Kidney capillary endothelial cell (primary cell): ENCODE results near the gene LTC4S.
"Not testable (repeated sequence)": the region's sequence is repeated elsewhere in the genome, so short reads cannot be mapped to it uniquely, and the experiment has no call there.

ENCODE experiments used
- DNase-seq: peaks from one replicate; pipeline ENCODE4 v3.0.0-alpha.2; 2018; ENCODE audit warnings: low spot score

The LTC4S gene, protein sequence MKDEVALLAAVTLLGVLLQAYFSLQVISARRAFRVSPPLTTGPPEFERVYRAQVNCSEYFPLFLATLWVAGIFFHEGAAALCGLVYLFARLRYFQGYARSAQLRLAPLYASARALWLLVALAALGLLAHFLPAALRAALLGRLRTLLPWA

DNA sequence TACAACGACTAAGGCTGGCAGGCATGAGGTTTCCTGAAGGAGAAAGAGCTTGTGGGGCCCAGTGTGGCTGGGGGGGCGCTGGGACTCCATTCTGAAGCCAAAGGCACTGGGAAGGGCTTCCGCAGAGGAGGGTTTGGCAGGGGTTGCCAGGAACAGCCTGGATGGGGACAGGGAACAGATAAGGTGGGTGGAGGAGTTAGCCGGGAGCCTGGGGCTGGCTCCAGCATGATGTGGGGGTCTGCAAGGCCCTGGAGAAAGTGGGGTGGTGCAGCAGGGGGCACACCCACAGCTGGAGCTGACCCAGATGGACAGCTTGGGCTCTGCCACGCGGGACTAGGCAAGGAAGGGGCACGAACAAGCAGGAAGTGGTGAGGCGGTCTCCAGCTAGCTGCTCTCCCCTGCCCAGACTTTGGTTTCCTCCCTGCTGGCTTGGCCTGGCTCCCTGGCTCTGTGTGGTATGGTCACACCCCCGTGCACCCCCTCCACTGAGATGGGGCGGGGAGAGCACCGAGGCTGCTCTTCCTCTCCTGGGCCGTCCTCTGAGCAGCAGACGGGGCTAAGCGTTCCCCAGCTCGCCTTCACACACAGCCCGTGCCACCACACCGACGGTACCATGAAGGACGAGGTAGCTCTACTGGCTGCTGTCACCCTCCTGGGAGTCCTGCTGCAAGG, at the start of gene LTC4S:
TSS of gene LTC4S (plus strand) at position 519 of the 672 bp plus-strand sequence. CDS start at position 614, 95 bp downstream.
- DNase-seq, result no peak

DNA sequence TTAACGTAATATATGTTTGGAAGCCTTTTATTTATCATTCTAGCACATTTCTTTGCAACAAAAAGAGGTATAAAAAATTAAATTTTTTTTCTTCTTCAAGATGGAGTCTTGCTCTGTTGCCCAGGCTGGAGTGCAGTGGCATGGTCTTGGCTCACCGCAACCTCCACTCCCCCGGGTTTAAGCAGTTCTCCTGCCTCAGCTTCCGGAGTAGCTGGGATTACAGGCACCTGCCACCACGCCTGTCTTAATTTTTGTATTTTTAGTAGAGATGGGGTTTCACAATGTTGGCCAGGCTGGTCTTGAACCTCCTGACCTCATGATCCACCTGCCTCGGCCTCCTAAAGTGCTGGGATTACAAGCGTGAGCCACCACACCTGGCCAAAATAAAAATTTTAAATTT, 49.7 kb upstream of the LTC4S start:
- not testable (repeated sequence) for DNase-seq

DNA sequence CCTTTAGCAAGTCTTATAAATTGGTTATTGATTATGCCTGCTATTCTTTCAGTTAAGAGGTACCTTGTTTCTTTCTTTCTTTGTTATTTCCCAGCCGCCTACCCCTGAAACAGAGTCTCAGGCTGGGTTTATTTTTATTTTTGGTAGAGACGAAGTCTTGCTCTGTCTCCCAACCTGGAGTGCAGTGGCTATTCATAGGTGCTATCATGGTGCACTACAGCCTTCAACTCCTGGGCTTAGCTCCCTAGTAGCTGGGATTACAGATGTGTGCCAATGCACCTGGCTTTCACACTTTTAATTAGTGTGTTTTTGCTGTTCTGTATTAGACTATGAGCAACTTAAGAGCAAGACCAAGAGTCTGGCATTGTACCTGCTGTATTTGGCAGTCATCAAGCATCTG, 46.9 kb upstream of the LTC4S start:
- no peak for DNase-seq

DNA sequence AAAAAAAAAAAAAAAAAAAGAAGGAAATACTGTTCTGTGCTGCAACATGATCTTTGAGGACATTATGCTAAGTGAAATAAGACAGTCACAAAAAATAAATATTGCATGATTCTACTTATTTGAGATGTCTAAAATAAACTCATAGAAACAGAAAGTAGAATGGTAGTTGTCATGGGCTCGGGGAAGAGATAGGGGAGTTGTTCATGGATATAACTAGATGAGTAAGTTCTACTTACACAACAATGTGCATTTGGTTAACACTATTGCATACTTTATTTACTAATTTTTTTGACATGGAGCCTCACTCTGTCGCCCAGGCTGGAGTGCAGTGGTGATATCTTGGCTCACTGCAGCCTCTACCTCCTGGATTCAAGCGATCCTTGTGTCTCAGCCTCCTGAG, 46.0 kb upstream of the LTC4S start:
- no peak for DNase-seq

DNA sequence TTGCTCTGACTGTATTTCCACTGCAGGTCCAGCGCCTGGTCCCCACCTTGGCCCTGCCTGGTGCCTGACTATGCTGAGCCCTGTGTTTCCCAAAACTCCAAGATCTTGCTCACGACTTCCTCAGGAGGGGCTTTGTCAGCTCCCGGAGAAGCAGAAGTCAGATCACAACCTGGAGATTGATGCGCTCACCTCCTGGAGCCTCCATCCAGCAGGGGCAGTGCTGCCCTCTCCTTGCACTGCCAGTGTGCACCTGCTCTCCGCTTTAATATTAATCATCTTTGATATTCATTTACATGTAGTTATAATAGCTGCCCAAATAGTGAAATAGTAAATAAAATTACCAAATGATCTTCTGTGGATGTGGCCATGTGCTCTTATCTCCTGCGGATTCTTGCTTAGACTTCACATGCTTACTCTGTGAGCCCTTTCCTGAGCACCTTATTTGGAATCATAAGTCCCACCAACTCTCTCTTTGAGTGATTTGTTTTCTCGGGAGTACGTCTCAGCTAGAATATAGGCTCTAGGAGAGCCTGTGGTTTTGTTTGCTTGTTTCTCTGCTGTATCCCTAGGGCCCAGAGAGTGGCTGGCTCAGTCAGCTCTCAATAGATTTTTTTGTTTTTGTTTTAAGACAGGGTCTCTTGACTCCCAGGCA, 43.8 kb upstream of the LTC4S start:
- DNase-seq, result no peak

DNA sequence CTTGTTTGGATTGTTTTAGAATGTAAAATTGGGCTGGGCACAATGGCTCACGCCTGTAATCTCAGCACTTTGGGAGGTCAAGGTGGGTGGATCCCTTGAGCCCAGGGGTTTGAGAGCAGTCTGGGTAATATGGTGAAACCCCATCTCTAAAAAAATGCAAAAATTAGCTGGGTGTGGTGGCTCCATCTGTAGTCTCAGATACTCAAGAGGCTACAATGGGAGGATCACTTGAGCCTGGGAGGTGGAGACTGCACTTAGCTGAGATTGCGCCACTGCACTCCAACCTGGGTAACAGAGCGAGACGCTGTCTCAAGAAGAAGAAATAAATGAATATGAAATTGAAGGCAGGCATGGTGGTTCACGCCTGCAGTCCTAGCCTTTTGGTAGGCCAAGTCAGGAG, 39.8 kb upstream of the LTC4S start:
- no peak for DNase-seq

DNA sequence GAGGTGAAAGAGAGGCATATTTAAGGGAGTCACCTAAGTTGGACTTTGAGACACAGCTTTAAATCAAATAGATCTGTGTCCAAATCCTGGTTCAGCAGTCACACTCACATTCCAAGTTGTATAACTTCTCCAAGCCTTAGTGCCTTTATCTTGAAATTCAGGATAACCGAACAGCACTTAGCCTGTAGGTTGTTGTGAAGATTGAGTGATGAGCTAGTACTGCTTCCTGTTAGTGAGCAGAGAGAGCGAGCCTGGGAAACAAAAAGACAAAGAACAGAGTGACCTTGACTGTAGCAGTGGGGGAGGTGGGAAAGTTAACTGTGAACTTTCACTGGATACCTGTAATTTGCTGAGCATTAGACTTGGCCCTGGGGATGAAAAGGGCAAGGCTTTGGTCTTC, 38.8 kb upstream of the LTC4S start:
- no peak for DNase-seq

DNA sequence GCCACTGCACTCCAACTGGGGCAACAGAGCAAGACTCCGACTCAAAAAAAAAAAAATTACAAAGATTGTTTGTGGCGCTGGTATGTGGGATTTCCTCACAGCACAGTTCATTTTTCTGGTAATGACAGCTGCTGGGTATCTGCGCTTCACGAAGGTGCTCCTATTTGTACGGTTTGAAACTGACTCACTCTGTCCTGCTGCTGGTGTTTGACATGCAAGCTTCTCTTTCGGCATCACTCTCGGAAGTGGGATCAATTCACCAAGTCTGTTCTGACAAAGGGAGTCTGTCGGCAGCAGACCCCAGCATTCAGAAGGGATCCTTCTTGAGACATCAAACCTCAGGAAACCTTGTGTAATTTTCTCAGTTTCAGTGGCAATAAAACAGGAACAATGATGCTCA, 34.8 kb upstream of the LTC4S start:
- no peak for DNase-seq

DNA sequence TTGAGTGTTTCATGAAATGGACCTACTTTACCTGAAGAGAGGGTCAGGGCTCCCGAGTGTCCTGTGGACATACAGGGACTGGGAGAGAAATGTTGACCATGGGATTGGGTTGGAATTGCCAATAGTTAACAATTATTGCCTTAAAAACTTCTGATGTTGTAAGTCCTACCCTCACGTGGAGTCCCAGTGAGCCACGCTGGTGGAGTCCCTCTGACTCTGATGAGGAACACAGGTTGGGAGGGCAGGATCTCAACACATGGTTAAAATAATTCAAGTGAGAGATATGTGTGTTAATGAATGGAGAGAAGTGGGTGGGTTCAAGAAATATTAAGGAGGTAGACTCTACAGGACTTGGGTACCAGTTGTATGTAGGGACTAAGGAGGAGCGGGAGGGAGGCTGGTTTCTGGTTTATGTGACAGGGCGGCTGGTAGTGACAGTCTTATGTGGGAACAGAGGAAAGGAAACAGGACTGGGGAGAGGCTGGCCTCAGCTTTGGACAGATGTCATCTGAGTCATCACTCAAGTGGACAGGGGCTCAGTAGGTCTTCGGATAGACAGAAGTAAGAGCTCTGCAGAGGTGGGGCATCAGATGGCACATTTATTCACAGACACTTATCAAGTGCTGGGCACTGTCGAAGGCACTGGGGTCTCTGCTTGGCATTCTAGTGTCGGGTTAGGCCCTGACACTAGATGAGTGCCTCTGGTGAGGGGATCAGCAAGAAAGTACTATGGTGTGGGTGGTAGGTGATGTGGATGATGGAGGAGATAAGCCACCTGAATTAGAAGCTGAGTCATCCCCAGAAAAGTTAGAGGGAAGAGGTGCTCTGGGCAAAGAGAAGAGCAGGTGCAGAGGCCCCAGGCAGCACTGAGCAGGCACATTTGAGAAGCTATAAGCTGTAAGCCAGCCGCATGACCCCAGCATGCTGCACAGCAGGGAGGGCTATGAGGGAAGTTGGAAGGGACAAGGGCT, 33.9 kb upstream of the LTC4S start:
- no peak for DNase-seq

DNA sequence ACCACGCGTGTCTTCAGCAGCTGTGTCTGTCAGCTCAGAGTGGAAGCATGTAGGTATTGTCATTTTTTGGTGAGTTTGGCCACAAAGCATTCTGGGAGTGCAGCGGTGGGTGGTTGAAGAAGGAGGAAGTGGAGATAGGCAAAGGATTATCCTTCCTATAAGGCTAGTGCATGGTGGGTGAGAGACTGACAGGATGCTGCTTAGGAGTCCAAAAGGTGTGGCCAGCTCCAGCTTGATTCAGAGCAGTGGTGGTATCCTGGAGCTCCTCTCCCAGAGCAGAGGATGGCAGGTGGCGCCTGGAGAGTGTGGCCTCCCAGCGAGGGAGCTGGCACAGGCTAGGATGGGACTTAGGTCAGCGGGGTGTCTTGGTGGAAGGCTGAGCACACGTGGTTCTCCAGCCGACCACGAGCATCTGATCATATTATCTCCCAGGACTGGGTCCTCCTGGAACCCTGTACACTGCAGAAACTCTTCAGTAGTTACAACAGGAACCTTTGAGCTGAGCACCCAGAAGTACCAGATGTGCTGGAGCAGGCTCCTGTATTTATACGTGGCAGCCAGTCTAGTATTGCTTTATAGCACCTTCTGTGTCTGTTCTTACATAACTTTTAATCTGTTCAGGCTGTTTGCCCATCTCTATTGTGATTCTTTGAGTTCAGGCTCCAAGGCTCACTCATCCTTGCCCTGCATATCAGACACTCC, 31.6 kb upstream of the LTC4S start:
- no peak for DNase-seq

DNA sequence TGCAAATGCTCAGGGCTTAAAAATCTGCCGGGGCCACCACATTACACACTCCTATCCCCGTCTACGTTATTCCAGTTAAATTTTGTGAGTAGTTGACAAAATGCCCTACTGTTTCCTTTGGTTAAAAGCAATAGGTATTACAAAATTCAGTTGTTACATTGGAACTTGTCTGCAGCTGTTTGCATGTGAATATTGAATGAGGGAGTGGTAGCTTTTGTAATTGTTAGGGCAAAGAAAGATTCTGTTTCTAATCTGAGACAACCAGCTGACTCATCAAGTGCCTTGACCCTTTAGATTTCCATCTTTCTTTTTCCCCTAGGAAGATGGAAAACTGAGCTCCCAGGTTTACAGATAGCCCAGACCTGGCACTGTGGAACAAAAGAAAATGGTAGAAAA, 31.0 kb upstream of the LTC4S start:
- DNase-seq, result no peak

DNA sequence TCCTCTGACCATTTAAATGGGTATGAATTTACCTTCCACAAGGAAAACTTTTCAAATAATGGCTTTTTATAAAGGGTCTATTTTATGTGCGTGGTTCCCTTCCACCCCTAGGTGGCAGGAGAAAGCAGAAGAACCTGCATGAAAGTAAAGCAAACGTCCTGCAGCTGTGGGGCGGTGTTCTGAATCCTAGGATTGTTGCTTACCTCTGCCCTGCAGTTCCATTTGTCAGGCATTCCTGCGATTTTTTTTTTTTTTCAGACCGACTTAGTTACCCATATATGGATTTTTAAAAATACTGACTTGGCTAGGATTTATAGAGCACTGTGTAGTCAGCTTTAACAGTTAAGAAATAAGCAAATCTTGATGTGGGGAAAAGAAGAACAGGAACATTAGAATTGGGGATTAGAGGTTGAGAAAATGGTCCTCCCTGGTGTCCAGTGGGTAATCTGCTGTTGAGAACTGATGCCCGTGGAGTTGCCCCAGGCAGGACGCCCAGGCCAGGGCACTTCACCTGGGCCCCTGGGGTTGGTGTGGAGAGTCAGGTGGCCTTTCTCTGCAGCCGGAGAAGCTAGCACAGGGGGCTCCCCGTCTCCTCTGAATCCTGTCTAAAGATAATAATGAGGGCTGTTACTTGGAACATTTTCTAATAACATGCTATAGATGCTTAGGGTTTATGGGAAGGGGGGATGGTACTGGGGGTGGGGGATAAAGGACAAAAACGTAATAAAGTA, 30.4 kb upstream of the LTC4S start:
- peak; percentile 76 for DNase-seq

DNA sequence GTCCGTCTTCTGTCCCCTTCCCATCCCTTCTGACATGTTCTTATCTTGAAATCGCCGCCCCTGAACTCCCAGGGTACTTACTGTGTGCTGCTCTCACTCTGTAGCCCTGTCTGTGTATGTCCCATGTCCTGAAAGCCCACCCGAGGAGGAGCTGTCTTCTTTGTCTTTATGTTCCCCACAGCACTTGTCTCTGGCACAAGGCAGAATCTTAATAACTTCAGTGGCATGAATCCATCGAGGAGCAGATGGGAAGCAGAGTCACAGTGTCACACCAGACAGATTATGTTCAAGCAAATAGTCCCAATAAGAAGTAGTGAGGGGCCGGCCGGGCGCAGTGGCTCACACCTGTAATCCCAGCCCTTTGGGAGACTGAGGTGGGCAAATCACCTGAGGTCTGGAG, 29.7 kb upstream of the LTC4S start:
- no peak for DNase-seq

DNA sequence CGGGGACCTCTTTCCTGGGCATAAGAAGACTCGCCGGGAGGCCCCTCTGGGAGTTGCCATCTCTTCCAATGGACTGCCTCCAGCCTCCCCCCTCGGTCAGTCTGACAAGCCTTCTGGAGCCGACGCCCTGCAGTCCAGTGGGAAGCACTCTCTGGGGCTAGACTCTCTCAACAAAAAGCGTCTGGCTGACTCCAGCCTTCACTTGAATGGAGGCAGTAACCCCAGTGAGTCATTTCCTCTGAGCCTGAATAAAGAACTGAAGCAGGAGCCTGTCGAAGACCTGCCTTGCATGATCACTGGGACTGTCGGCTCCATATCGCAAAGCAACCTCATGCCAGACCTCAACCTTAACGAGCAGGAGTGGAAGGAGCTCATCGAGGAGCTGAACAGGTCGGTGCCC, 28.4 kb upstream of the LTC4S start:
- peak; percentile 95 for DNase-seq

DNA sequence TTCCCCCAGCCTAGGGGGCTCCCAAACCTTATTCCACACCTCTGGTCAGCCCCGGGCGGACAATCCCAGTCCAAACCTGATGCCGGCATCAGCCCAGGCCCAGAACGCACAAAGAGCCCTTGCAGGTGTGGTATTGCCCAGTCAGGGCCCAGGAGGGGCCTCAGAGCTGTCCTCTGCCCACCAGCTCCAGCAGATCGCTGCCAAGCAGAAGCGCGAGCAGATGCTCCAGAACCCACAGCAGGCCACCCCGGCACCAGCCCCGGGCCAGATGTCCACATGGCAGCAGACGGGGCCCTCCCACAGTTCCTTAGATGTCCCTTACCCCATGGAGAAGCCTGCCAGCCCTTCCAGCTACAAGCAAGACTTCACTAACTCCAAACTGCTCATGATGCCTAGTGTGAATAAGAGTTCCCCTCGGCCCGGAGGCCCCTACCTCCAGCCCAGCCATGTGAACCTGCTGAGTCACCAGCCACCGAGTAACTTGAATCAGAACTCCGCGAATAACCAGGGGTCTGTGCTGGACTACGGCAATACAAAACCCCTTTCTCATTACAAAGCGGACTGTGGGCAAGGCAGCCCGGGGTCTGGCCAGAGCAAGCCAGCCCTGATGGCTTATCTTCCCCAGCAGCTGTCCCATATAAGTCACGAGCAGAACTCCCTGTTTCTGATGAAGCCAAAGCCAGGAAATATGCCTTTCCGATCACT, 27.6 kb upstream of the LTC4S start:
- no peak for DNase-seq

DNA sequence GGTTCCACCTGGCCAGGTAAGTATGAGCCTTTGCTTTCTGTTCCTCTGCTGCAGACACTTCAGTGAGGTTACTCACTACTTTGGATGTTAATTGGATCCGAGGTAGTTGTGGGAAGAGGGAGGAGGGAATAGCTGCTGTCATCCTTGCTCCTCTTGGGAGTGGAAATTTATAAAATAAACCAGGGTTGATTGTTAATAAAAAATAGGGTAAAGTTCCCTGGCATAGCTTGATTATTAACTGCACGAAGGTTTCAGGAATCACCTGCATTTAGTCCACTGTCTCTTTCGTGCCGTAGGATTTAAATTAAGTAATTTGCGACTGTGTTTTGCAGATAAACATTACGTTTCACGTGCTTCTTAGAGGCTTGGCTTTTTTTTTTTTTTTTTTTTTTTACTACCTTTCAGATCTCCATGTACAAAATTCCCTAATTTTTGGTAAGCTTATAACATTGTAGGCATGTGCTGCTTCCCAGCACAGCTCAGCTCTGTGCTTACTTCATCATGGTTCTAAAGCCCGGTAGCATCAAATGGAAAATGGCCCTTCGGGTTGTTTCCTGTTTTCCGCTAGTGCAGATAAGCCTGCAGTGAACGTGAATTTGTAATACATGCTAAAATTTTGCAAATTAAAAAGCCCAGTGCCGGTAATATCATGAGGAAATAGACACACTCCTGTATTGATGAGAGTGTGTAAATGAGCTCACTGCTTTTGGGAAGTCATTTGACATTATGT, 26.9 kb upstream of the LTC4S start:
- DNase-seq, result no peak

DNA sequence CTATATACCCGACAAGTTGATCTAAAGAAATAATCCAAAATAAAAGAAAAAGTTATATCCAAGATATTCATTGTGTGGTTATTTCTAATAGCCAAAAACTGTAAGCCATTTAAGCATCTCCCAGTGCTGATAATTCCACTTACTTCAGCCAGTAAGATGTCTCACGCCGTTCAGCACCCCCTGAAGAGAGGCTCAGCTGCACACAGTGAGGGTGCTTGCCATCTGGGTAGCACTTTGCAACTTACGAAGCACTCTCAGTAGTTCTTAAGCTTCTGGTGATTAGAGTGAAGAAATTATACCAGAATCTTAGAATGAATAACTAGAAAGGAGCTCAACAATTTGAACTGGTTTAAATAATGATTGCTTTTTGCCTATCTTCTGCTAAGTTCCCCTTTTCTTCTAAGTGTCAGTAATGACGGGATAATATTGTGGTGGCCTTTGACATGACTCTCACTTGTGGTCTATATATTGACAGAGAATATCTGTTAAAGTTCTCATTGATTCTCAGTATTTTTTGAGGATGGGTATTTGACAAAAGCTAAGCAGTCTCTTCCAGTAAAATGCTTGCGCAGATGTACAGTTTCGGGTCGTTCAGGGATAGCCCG, 26.2 kb upstream of the LTC4S start:
- no peak for DNase-seq

DNA sequence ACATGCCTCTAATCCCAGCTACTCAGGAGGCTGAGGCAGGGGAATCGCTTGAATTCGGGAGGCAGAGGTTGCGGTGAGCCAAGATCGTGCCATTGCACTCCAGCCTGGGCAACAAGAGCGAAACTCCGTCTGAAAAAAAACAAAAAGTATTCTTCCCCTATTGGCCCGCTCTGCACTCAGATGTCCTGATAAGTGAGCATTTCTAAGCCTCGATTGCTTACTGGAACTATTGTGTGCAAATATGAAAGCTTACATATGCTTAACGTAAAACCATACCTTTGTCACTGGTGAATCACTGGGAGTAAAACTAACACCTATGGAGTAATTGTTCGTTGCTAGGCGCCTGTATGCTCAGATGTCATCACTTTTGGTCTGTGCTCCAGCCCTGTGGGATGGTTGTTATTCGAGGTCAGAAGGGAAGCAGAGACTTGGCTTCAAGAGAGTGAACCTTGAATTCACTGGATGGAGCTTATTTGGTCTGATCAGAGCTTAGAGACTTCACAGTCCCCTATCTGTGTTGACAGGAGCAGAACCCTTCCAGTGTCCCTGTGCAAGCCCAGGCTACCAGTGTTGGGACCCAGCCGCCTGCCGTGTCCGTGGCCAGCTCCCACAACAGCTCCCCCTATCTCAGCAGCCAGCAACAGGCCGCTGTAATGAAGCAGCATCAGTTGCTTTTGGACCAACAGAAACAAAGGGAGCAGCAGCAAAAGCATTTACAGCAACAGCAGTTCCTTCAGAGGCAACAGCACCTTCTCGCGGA, 25.3 kb upstream of the LTC4S start:
- DNase-seq, result no peak

DNA sequence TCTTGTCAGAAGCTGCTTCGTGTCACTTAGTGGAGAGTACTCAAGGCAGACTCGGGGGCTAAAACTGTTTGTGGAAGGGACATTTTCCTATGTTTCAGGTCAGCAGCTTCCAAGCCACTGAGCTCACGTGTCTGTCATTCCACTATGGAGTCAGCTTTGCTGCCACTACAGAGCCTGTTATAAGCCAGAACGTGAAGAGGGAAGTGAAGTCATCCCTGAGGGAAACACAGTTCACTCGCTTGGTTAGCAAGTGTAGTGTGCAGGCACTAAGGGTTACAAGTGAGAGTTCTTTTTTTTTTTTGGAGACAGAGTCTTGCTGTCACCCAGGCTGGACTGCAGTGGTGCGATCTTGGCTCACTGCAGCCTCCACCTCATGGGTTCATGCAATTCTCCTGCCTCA, 24.5 kb upstream of the LTC4S start:
- no peak for DNase-seq
